ENCODE data around the gene MEGF6. TPM values are rescaled to one million over a fixed set of nuclear protein-coding genes. Genes with fewer than 3 reads are reported as not detected.
A peak's percentile ranks its signal among the peaks of the same experiment; 100 is the strongest.

MEGF6 gene
- polyA plus RNA-seq, 12 donors: 6.0 to 59.7 (median 11.5) TPM; not detected in 1

DNA sequence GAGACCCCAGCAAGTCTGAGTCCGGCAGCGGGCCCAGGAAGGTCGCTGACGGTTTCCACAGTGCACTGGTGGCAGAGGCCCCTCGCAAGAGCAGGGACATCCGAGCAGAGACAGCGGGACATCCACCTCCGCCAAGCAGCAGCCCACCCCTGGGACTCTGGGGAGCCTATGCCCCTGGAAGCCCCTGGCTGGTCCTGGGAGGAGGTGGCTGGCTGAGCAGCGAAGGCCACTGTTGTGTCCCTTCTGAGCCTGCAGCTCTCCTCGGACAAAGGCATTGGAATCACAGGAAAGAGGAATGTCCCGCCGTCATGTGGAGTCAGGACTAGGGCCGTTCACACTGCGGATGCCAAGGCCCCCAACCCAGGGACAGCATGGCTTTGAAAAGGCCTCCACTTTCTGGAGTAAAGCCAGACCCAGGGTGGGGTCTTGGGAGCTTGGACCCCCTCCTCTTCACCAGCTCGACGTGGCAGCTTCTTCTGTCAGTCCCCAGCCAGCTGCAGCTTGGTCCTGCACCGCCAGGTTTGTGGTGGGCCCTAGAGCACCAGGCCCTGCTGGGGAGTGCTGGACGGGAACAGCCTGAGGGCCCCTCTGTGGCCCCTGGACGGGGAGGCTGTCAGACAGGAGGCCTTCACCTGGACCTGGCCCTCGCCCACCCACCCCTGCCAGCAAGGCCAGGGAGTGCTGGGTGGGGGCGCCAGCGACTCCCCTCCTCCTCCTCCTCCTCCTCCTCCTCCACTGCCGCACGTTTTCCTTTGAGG lies 1.4 kb downstream of the MEGF6 start:
- no peak for DNase-seq

DNA sequence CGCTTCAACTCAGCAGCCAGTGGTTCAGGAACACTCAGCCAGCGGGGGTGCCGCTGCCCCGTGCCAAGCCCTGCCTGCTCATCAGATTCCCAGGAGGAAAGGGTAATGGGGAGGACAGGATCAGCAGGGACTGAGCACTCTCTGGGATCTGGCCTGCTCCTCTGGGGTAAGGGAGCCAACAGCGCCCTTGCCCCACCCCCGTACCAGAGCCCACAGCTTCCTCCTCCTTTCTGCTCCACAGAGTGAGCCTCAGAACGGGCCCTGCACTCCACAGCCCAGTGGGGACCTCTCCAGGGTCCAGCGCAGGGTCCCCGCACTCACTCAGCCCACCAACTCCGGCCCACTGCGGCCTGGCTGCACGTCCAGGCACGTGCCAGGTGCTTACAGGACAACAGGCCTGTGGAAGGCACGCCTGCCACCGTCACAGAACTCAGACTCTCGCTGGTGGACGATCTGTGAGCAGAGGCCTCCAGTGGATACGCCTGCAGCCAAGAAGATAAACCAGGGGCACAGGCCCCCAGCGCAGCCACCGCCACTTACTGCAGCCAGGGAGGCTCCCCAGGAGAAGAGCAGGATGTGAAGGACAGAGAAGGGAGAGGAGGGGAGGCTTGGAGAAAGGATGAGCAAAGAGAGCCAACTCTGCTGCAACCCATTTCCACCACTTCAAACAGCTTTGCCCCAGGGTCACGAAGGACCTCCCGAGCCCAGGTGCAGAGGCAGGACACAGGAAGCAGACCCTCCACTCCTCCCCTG lies 2.1 kb downstream of the MEGF6 start:
- DNase-seq: no peak

DNA sequence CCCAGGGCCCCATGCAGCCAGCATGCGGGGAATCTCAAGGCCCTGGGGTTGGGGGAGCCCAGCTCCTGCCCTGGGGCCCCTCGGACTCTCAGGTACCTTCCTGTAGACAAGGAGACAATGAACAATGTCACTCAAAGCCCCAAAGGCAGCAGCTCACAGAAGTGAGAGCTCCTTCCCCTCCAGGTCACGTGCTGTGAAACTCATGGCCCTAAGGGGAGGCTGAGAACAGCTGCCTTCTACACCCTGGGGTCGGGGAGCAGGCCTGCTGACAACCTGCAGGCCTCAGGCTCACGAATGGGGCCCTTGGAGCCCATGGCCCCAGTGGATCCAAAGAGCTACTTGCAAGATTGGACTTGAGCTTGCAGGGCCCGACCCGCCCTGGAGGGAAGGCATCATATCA lies 3.2 kb downstream of the MEGF6 start:
- no peak for DNase-seq

DNA sequence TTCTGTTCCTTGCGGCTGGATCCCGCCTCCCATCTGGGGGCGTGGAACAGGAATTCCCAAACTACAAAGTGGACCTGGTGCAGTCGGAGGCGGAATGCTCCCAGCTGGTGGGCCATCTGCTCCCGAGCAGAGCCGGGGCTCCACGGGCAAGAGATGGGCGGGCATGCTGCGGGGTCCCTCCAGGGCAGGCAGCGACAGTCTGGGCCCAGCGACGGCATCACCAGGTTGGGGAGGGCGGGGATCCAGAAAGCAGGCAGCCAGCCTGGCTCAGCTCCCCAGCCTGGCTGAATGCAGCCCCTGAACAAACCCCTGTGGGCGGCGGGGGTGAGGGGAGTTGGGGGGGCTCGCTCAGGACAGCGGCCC lies 3.6 kb downstream of the MEGF6 start:
- DNase-seq: no peak

DNA sequence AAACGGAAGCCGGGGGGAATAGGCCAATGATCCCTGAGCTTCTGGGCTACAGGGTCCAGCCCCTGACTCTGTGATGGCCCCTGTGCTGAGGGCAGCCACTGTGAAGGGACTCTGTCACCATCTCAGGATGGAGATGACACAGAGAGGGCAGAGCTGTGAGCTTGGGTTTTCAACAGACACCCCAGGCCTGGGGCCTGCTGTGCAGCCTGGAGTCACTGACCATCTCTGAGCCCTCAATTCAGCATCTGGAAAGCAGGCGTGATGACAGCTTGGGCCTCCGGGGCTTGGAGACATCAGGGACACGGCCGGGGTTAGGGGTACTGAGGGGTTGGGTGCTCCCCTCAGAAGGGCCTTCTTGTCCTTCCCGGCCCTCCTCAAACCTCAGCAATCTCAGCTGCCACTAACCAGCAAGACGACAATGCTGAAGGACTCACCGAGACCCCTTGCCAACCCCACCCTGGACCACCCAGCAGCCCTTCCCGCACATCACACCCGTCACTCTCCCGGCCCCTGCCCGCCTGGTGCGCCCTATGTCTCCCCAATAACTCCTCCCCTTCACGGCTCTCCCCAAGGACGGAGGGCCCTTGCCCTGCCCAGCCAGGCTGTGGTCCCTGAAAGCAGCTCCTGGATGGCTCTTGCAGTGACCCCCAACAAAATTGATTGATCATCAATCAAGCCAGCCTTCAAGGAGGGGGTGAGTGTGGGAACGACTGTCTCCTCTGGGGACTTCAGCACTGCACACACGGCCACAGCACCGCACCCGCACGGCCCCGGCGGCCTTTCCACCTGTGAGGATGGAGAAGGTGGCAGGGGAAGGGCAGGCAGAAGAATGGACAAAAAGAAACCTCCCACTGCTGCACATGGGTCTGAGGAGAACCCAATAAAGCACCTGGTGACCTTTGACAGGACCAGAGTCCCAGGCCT lies 4.3 kb downstream of the MEGF6 start:
- DNase-seq: no peak

DNA sequence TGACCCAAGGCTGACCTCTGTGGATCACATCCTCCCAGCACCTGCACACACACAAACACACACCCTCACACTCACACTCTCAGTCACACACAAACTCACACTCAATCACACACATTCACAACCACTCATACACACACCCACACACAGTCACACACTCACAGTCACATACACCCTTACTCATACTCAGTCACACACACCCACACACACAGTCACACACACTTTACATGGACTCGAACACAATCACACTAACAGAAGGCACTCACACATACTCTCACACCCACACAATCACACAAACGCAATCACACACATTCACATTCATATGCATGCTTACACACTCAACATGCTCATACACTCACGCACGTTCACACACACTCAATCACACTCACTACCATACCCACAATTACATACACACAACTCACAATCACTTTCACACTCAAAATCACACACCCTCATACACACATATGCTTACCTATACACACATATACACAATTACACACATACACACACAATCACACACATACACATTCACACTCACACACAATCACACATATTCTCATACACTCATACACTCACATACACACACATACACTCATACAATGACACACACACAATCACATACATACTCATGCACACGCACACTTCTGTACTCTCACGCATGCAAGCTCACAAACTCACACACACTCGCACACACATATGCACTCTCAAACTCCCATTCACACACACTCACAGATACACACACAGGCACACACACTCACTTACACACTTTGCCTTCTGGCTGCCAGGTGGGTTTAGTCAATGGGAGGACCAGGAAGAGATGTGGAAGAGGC lies 6.1 kb downstream of the MEGF6 start:
- no peak for DNase-seq

DNA sequence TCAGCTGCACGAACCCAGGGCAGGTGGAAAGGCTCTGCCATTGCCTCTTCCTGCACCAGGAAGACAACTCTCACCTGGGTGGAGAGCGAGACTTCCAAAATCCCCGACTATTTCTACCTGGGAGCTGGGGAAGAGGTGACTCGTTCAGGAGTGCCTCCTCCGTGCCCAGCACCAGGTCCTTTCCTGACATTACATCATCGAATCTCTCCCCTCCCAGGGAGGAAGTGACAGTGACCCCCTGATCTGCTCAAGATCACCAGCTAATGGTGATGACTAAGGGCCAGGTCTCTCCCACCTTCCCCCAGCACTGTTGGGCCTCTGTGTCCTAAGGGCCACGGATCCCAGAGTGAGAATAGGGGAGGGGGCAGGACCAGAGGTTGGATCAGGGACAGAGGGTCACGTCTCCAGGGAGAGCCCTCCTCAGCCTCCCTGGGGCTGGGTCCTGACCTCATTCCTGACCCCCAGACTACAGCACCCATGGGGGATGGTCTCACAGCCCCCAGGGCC lies 6.8 kb downstream of the MEGF6 start:
- no peak for DNase-seq

DNA sequence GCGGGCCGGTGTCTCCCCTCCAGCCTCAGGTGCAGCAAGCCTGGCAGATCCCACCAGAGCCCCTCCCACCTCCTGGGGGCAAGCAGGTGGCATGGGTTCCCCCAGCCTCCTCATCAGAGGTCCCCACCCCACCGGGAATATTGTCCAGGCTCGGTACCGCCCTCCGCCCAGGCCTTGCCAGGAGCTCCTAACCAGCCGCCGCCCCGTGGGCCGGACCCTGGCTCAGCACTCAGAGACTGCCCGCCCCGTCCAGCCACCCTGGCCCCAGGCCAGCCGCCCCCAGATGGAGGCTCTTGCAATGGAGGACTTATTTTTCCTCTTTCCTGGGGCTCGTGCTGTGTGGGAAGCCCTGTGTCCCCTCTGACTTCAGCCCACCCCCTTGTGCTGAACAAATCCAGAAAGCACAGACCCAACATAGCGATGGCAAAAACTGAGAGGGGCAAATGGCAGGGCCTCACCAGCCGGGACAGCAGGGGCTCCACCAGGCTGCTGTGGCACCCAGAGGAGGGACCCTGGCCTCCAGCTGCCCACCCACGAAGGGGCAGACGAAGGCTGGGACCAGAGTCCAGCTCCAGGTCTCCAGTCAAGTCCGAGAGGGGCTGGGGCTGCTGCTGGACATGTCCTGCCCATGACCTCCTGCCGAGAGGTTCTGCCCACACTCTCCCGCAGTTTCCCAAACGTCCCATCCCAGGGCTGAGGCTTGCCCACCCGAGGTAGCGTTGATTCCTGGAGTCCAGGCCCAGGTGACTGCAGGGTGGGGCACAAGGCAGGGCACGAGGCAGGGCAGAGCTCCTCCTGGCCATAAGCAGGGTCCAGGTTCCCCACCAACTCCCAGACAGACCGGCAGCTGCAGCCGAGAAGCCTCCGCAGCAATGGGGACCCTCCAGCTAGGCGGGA lies 7.5 kb downstream of the MEGF6 start:
- DNase-seq: no peak

DNA sequence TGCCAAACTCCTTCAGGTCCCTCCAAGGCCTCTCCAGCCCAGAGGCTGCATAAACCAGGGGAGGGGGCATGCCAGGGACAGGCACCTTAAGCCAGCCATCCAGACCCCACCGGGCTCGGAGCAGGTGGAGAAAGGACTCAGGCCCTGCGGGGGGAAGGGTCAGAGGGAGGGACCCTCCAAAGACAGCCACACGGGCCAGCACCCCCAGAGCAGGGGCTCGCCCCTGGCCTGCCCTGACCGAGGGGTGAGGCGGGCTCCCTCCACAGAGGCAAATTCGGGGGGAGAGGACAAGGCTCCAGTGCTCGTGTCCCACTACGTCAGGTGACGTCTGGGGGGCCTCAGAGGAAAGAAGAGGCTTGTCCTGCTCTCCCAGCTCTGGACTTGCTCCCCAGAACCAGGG lies 8.2 kb downstream of the MEGF6 start:
- DNase-seq: no peak

DNA sequence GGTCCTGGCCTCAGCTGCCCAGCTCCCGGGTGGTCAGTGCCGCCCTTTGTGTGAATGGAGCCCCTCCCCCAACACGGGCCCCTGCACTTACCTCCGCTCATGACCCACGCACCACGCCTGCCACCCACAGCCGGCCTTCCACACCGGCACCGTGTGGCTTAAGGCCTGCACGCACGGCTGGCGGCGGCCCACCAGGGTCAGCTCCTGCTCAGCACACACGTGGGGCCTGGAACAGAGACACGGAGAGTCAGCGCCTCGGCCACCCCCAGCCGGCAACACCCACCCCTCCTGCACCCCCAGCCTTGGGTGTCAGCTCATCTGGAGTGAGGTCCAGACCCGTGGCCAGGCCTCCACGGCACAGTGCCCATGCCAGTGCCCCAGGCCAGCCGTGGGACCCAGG lies 8.9 kb downstream of the MEGF6 start:
- DNase-seq: no peak

DNA sequence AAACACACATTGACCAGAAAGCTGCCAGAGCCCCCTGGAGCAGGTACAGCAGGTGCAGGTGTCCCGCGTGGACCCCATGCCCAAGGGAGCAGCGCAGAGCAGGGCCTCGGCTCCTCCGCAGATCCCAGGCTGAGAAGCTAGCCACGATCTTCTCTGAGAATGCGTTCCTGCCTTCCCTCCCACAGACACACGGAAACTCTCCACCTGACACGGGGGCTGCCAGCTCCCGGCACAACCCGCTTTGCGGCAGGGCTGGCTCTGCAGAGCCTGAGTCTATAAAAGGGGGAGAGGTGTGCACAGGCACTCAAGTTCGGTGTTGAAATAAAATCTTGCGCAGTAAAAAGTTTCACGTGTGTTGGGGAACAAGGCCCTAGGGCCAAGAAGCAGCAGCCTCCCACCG lies 9.6 kb downstream of the MEGF6 start:
- no peak for DNase-seq

DNA sequence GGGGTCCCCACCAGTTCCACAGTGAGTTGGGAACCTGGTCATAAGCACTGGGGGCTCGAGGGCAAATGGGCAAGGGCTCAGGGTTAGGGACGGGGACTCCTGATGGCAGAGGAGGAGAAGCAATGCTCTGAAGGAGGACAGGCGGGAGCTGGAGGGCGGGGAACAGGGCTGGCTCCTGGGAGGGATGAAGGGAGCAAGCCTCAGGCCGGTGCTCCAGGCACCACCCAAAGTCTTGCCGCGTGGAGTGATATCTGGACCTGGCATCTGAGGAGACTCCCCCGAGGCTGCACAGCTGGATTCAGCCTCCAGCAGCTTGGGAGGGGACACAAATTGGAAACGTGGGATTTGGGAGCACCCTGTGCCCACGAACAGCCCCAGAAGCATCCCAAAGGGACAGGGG lies 11.0 kb downstream of the MEGF6 start:
- no peak for DNase-seq

DNA sequence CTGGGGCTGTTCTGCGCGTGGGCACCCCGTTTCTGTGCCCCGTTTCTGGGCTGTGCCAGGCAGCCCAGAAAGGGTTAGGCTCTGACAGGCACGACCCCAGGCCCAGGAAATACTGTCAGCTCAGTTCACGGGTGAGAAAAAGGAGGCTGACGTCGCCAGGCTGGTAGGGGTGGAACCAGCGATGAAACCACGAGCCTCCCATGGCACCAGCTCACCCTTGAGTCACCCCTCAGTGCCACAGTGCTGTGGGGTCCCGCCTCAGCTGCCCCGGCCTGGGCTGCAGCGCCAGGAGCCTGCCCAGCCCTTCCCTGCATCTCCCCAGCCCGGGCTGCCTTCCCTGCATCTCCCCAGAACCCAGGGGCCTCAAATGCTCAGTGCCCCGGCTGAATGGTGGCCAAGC lies 11.5 kb downstream of the MEGF6 start:
- DNase-seq: no peak

DNA sequence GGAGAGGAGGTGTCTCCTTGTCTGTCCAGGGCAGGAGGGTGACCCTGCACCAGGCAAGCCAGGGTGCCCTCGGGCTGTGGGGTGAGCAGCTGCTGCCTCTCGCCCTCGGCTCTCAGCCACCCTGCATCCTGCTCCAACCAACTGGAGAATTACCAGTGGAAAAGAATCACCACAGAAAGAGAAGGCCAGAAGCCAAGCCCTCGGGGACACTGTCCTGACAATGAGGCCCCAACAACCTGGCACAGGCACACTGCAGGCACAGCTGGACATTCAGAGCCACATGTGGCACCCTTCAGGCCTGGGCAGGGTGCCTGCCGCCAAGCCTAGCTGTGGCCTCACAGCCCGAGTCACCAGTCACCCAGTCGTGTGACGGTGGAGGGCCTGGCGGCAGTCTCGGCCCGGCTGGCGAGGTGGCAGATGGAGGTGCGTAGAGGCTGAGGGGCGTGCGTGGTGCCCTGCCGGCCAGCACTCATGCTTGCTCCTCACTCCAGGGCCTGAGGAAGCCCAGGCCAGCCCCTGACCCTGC lies 12.0 kb downstream of the MEGF6 start:
- DNase-seq: no peak

DNA sequence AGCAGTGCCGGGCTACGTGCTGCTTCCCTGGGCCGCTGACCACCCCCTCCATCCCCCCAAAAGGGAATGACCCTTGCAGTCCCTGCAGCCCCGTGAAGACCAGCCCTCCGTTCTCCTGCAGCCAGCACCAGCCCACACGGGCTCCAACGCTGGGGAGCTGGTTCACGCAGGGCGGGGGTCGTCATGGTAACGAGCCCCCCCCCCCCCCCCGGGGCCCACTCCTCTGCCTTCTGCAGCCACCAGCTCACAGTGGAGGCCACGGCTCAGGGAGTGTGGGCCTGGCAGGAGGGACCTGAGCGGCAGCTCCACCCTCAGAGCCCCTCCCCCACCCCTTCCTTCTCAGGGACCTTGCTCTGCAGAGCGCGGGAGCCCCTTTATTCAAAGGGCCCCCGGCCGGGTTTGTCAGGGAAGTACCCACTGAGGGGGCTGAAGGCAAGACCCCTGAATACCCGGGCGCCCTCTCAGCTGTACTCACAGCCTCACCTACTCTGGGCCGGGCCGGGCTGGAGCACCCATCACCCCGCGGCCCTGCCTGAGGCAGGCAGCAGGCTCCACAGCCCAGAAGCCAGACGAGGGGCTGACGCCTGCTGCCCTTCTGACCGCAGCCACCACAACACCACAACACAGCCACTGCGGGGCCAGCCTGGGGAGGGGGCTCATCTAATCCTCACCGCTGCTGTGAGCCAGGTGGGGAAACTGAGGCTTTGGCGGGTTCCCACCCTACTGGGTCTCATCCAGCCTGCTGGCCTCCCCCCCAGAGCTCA lies 12.6 kb downstream of the MEGF6 start:
- no peak for DNase-seq

DNA sequence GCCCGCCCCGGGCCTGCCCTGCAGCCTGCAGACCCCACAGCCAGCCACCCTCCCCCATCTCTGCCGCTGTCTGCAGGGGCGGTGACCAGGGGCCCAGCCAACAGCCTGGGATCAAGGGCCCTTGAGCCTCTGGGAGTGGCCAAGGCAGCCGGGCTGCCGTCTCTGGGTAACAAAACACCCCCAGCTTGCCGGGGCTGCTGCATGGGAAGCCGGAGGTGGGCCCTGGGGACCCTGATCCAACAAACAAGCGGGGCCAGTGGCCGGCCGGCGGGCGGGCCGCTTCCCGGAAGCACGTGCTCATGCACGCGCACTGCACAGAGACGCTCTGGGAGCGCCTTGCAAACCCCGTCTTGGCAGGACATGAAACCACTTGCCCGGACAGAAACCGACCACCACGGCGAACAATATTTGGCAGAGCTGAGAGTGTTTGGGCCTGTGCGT lies 13.2 kb downstream of the MEGF6 start:
- DNase-seq: peak; percentile 68

DNA sequence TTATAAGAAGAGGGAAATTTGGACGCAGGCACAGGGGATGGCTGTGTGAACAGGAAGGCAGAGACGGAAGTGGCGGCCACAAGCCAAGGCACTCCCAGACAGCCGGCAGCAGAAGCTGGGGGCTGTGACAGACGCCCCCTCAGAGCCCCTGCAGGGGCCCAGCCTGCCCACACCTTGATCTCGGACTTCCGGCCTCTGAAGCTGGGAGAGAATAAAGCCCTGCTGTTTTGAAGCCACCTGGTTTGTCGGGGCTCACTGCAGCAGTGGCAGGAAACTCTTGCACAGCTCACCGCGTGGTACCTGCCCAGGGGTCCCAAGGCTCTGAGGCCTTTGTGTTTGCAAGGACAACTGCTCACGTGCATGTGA lies 13.7 kb downstream of the MEGF6 start:
- DNase-seq: no peak

DNA sequence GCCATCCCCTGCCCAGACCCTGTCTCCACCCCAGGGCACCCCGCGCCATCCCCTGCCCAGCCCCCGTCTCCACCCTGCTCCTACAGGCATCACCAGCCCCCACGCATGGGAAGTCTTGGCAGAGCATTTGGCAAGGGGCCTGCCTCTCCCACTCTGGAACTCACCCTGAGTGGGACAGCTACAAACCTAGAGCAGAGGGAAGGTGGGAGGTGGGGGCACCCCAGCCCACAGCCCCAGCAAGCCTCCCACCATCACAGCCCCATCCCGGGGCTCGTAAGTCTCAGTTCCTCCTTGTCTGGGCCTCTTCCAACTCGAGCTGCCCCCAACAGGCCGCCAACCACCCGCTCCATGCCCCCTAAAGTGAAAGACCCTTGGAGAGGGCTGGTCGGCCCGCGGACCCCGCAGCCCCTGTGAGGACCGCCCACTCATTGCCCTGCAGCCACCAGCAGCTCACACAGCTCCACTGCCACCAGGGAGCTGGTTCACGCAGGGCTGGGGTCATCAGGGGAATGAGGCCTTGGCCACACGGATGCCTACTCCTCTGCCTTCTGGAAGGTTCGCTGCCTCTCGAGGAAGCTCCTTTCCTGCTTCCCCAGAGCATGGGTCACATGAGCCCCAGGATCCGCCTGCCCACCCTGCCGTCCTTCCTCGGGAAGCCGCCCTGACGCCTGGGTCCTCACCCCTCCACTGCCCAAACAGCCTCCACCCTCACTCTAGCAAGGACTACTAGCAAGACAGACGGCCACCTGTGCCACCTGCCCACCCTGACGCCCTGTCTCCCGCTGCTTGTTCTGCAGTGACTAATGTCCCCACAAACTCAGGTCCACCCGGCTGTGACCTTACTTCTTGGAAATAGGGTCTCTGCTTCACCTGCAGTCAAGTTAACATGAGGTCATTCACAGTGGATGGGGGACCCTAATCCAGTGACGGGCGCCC lies 14.4 kb downstream of the MEGF6 start:
- DNase-seq: no peak

All from muscle of arm (tissue), 12 donors.